Mononuclear cell (primary cell): ENCODE measurements around the gene CAMK2D. TPM values are rescaled to one million over a fixed set of nuclear protein-coding genes. Genes with fewer than 3 reads are reported as not detected.

Experiments
- H3K27me3 ChIP-seq: 2 replicates; pipeline ENCODE4 v1.6.0; 2011; ENCODE audit warnings: low read length, control low read depth; ENCODE audit not compliant: insufficient read depth
- H3K4me1 ChIP-seq: 2 replicates; pipeline ENCODE4 v1.5.1; 2011; ENCODE audit warnings: mild to moderate bottlenecking, low read length, control low read depth; ENCODE audit not compliant: insufficient read depth
- H3K4me3 ChIP-seq: 2 replicates; pipeline ENCODE4 v1.5.1; 2011; ENCODE audit warnings: mild to moderate bottlenecking, low read length, moderate library complexity
- H3K9me3 ChIP-seq: 2 replicates; pipeline ENCODE4 v1.5.1; 2011; ENCODE audit warnings: low read depth, mild to moderate bottlenecking, control low read depth, low read length
- total RNA-seq: library from RNA; depleted of rRNA; stranded (reverse); fragments of >200 nt; gene quantifications from one replicate; pipeline ENCODE4 v1.2.3, GENCODE V29; 2012

The CAMK2D gene
- total RNA-seq, 1 donor = 58.6 TPM

- Histone ChIP-seq H3K27me3 (no peaks in the 10 kb centered on the region), H3K4me1 (peaks cover 3% of the 10 kb centered on the region), H3K4me3 (no peak overlapping the region), H3K9me3 (no peaks in the 10 kb centered on the region)
Measured at GRCh38 chr4:113610537-113610936, 151.0 kb downstream of the CAMK2D start.

DNA sequence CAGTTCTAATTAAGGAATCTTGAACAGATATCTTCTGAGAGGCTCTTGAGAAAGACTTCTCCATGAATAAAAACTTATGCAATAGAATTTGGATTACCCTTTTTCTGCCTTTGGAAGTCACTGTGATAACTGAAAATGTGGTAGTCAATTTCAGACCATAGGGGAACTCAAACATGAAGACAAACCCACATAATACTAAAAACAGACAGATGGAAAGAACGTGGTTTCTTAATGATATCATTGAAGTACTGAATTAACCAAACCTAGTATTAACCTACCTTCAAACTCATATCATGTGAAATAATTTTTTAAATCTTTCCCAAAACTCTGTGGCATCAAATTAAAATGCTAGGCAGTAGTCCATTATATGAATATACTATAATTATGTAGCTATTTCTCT lies 153.5 kb downstream of the CAMK2D start:
- no peaks in the 10 kb centered on the region for H3K9me3 ChIP-seq
- no peak overlapping the region for H3K4me3 ChIP-seq
- peaks cover 3% of the 10 kb centered on the region for H3K4me1 ChIP-seq
- no peaks in the 10 kb centered on the region for H3K27me3 ChIP-seq

- Histone ChIP-seq H3K27me3 (no peaks in the 10 kb centered on the region), H3K4me1 (peaks cover 3% of the 10 kb centered on the region), H3K9me3 (no peaks in the 10 kb centered on the region), H3K4me3 (no peak overlapping the region)
Measured at GRCh38 chr4:113607147-113607720, 154.3 kb downstream of the CAMK2D start.

DNA sequence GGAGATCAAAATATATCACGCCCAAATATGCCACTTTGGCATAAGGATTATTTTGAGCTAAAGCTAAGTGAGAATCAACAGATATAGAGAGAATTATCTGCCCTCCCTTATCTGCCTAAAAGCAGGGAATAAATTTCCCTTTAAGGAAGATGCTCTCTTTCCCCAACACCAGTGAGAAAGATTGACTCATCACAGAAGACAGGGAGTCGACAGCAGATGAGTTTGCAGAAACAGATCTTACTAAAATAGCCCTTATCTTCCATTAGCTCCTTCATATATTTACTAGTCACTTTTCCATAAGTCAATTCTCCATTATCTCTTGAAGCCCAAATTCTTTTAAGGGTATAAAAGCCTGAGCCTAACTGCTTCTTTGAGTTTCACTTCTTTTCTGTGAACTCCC lies 156.6 kb downstream of the CAMK2D start:
- Histone ChIP-seq H3K27me3 (no peaks in the 10 kb centered on the region), H3K9me3 (no peaks in the 10 kb centered on the region), H3K4me1 (peaks cover 3% of the 10 kb centered on the region), H3K4me3 (no peak overlapping the region)

- H3K4me1 ChIP-seq = peaks cover 3% of the 10 kb centered on the region
Measured at GRCh38 chr4:113603911-113604310, 157.6 kb downstream of the CAMK2D start.

GRCh38 chr4:113602646-113603228 lies 158.8 kb downstream of the CAMK2D start:
- Histone ChIP-seq H3K4me3 (no peak overlapping the region), H3K9me3 (no peaks in the 10 kb centered on the region), H3K4me1 (peaks cover 3% of the 10 kb centered on the region), H3K27me3 (no peaks in the 10 kb centered on the region)

More at GRCh38 chr4:113603911-113604310, 157.6 kb downstream of the CAMK2D start:
- Histone ChIP-seq H3K4me3 (no peak overlapping the region), H3K27me3 (no peaks in the 10 kb centered on the region), H3K9me3 (no peaks in the 10 kb centered on the region)

DNA sequence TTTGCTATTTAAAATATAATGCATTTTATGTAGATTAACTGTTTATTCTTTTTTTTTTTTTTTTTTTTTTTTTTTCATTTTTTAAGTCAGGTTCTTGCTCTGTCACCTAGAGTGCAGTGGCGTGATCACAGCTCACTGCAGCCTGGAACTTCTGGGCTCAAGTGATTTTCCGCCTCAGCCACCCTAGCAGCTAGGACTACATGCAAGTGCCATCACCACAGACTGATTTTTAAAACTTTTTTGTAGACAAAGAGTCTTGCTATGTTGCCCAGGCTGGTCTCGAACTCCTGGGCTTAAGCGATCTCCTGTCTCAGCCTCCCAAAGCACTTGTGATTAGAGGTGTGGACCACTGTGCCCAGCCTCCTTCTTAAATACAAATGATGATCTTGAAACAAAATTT lies 159.9 kb downstream of the CAMK2D start:
- H3K4me1 ChIP-seq = no peaks in the 10 kb centered on the region
- H3K4me3 ChIP-seq = no peak overlapping the region
- no peaks in the 10 kb centered on the region for H3K27me3 ChIP-seq
- H3K9me3 ChIP-seq = no peaks in the 10 kb centered on the region

- H3K9me3 ChIP-seq = no peaks in the 10 kb centered on the region
- no peak overlapping the region for H3K4me3 ChIP-seq
- H3K27me3 ChIP-seq = no peaks in the 10 kb centered on the region
- peaks cover 20% of the 10 kb centered on the region for H3K4me1 ChIP-seq
Measured at GRCh38 chr4:113596396-113596795, 165.1 kb downstream of the CAMK2D start.

- no peaks in the 10 kb centered on the region for H3K9me3 ChIP-seq
- no peaks in the 10 kb centered on the region for H3K27me3 ChIP-seq
- no peak overlapping the region for H3K4me3 ChIP-seq
- H3K4me1 ChIP-seq = peaks cover 20% of the 10 kb centered on the region
Measured at GRCh38 chr4:113594231-113594556, 167.3 kb downstream of the CAMK2D start.

DNA sequence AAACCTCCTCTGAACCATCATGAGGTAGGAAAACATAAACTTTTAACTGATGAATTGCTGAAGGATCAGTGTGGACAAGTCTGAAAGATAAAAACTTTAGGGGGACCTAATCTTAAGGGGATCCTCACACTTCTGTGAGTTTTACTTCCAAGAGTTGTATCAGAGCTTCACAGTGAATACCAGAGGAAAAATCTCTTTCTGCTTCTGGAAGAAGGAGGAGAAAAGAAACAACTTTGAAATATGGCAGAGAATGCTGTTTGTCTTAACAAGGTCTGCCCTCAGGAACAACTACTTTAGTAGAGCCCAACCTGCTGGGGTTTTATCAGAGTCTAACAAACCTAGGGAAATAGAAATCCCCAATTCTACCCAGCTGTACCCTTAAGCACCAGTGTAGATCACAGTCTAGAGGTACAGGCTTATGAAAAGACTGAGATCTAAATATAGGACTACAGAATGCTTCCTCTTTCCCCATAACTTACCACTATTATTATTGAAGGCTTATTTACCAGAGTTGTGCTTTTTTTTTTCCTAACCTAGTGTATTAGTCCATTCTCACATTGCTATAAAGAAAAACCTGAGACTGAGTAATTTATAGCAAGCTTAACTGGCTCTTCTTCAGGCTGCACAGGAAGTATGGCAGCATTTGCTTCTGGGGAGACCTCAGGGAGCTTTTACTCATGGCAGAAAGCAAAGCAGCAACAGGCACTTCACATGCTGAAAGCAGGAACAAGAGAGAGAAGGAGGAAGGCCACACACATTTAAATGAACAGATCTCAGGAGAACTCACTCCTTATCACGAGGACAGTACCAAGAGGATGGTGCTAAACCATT lies 167.9 kb downstream of the CAMK2D start:
- Histone ChIP-seq H3K9me3 (no peaks in the 10 kb centered on the region), H3K4me1 (peaks cover 20% of the 10 kb centered on the region), H3K4me3 (no peak overlapping the region), H3K27me3 (no peaks in the 10 kb centered on the region)

DNA sequence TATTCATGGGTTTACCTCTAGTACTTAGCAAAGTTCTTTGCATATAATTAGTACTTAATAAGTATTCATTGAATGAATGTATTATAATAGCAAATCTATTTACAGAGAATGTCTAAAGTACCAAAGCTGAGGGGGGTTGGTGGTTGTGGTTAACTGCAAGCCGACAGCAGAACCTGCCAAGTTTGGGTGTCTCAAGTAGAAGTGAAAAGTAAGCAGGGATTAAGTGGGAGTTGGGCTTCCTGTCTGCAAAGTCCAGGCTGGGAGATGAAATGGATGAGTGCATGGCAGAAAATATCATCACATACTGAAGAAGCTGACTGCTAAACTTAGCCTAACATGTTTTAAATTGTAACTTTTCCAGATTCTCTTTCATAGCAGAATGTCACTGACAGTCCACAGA lies 169.6 kb downstream of the CAMK2D start:
- Histone ChIP-seq H3K4me3 (no peak overlapping the region), H3K27me3 (no peaks in the 10 kb centered on the region), H3K4me1 (peaks cover 20% of the 10 kb centered on the region), H3K9me3 (no peaks in the 10 kb centered on the region)

DNA sequence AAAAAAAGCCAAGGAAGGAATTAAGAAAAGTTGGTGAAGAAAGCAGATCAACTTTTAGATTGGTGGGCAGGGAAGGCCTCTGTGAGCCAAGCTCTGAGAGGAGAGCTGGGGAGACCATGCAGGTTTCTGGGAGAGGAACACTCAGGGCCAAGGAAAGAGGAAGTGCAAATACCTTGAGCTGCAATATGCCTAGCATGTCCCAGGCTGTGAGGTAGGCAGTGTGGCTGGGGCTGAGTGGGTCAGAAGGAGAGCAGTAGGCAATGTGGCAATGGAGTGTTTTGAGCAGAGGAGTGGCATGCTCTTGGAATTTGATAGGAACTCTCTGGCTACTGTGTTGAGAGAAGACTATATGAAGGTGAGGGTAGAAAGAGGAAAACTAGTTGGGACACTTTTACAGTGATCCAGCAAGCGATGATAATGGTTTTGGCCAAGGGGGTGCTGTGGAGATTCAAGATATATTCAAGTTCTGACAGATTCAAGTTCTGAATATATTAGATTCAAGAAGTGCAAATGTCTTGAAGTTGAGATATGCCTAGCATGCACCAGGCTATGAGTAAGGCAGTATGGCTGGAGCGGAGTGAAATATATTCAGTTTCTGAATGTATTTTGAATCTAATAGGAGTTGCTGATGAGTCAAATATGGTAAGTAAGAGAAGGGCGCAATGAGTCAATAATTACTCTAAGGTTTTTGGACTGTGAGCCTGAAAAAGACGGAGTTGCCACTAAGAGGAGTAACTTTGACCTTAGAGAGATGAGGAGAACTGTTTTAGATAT lies 172.5 kb downstream of the CAMK2D start:
- H3K9me3 ChIP-seq = no peaks in the 10 kb centered on the region
- H3K27me3 ChIP-seq = no peaks in the 10 kb centered on the region
- peaks cover 23% of the 10 kb centered on the region for H3K4me1 ChIP-seq
- no peak overlapping the region for H3K4me3 ChIP-seq

DNA sequence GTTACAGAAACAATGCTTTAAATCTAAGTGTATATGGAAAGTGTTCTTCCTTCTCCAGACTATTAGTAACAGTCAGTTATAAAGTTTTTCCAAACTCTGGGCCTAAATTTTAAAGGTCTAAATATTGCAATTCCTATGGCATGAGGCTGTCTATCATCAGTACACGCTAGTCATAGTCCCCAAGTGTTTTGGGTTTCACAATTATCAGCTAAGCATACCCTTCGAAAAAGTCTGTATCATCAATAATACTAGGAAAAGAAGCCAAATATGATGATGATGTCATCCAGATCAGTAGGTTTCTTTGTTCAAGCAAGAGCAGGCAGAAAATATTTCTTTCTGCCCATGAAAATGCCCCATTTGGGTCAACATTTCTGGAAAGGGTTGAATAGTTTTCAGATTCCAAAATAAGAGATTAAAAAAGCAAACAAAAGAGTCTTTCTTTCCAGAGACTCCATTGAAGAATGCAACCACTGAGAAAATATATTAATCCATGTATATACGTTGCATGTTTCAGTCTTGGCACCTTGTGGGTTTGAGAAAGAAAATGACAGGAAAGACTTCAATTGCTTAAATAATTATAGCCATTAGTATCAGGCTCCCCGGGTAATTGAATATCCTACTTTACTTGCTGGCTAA lies 173.8 kb downstream of the CAMK2D start:
- H3K4me1 ChIP-seq = peaks cover 13% of the 10 kb centered on the region
- H3K9me3 ChIP-seq = no peaks in the 10 kb centered on the region

GRCh38 chr4:113587156-113587555 lies 174.4 kb downstream of the CAMK2D start:
- H3K4me3 ChIP-seq = no peak overlapping the region
- no peaks in the 10 kb centered on the region for H3K27me3 ChIP-seq
- H3K9me3 ChIP-seq = no peaks in the 10 kb centered on the region
- peaks cover 12% of the 10 kb centered on the region for H3K4me1 ChIP-seq

More for the DNA sequence above, 173.8 kb downstream of the CAMK2D start:
- Histone ChIP-seq H3K27me3 (no peaks in the 10 kb centered on the region), H3K4me3 (no peak overlapping the region)

DNA sequence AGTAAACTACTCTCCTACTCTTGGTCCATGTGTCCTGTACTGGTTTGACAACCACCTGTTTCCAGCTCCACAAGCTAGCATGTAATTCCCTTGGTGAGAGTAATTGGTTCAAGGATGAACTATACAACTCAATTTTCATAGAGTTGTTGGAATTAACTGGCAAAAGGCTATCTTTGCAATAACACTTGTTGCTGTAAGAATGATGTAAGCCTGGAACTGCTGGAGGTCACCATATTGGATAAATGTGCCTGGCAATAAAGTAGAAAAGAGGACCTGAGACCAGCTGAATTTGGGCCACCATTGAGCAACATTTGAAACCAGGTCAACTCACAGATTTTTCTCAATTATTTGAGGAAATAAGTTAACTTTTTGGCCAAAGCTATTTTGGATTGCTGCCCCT lies 175.5 kb downstream of the CAMK2D start:
- H3K4me3 ChIP-seq = no peak overlapping the region
- H3K4me1 ChIP-seq = peaks cover 5% of the 10 kb centered on the region
- no peaks in the 10 kb centered on the region for H3K9me3 ChIP-seq

More for the DNA sequence above, 175.5 kb downstream of the CAMK2D start:
- H3K27me3 ChIP-seq = no peaks in the 10 kb centered on the region
